Measurements from ENCODE around the gene PLEKHS1.

- TF ChIP-seq SUZ12 (IDR thresholded peaks at IDR 0.05; ENCODE audit: extremely low read depth, insufficient read depth, insufficient read length) (no peak), ZNF274 (IDR thresholded peaks at IDR 0.05; ENCODE audit: low read depth, low read length) (no peak), YY1 (IDR thresholded peaks at IDR 0.05; ENCODE audit: insufficient read depth, insufficient read length) (no peak)
Measured at GRCh38 chr10:113822174-113822573, 70.7 kb downstream of the PLEKHS1 start.
